Kidney tubule cell (primary cell): ENCODE data around the gene GJA9.
A peak's percentile ranks its signal among the peaks of the same experiment; 100 is the strongest.
"Not testable (repeated sequence)": the region's sequence is repeated elsewhere in the genome, so short reads cannot be mapped to it uniquely, and the experiment has no call there.

Experiments
- DNase-seq: peaks from one replicate; pipeline ENCODE4 v3.0.0-alpha.2; 2018; ENCODE audit warnings: low spot score

GJA9 gene

DNA sequence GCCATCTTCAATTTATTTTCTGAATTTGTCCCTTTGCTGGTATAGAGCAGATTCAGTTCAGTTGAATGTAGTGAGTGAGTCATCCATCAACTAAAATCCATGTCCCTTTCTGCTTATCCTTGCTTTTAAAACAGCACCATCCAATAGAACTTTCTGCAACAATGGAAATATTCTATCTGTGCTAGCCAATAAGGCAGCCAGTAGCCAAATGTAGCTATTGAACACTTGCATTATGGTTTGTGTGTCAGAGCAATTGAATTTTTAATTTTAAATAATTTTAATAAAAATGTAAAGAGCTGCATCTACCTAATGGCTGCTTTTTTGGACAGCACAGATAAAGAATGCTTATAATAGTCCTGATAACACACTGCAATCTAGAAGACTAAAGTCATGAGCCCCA is at the start of gene GJA9:
Gene GJA9, minus strand, starts transcription at position 101 of the 400 bp plus-strand sequence. CDS start 5,489 bp downstream, outside the sequence.
- no peak for DNase-seq

DNA sequence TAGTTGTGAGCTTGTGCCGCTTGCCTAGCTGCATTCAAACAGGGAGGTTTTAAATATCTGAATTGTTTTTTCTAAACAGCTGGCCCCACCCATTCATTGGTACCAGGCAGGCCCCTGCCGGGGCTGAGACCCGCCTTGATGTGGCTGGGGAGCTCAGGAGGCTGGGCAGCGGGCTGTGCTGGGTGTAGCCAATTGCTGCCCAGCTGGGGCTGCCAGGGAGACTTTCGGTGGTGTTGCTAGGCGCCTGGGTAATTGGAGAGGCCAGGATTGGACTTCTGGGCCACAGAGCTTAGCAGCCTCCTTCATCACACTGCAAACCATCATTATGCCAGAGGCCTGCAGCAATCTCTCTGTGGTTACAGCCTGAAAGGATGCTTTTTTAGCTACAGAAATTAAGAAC is 48.1 kb upstream of the GJA9 start:
- DNase-seq, result no peak

DNA sequence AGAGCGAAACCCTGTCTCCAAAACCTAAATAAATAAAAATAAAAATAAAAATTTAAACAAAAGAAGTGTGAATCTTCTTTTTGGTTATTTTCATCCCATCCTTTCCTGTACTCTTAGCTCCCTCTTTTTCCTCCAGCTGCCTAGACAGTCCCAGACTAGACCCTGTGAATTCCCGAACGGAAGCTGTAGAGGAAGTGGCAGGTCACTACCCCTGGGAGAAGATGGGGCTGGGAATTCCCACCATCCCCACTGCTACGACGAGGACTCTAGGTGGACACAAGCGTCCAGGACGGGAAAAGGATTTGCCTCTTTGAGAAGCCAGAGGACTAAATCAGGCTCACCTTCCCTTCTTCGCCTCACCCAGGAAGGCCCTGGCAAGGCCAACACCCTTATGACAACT is 47.7 kb upstream of the GJA9 start:
- no peak for DNase-seq

DNA sequence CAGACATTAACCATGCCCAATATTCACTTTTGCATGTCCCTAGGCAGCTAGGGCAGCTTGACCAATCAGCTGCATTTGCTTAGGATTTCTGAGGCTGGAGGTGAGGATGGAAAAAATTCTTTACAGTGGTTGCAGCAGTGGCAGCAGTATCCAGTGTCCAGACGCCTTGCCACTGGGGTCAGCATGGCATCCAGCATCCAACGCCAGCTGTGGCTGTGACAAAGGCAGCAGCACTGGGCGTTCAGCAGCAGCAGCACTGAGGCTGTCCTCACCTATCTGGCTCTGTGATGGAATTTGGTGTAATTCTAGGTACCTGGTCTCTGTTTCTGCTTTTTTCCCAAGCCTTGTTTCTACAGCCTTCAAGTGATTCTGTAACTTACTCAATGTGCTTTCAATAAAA is 44.7 kb upstream of the GJA9 start:
- no peak for DNase-seq

DNA sequence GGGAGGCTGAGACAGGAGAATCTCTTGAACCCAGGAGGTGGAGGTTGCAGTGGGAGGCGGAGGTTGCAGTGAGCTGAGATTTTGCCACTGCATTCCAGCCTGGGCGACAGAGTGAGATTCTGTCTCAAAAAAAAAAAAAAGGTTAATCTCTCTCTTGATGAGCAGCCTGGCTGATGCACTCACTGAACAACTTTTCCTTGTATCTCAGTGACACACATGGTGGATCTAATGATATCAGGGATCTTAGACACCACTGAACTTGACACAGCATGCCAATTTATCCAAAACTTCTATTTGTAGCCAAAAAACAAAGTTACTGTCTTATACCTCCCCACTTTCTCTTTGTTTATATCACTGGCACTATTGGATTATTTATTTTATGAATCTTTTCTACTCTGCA is 44.0 kb upstream of the GJA9 start:
- DNase-seq, result no peak

DNA sequence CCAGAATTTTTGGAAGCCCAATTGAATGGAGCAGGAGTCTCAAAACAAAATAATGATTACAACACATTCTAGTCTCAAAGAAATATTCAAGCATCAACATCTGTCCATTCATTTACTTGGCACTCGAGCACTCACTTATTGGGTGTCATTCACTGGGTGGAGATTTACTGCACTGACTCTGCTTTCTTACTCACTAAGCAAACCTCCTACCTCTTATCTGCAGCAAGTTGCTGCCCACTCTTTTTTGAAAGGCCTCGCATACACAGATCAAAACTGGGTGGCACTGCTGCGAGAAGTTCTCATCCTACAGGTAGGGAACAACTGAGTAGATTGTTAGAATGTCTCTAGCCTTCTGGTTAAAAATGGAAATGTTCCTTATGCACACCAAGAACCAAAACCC is 42.2 kb upstream of the GJA9 start:
- no peak for DNase-seq

DNA sequence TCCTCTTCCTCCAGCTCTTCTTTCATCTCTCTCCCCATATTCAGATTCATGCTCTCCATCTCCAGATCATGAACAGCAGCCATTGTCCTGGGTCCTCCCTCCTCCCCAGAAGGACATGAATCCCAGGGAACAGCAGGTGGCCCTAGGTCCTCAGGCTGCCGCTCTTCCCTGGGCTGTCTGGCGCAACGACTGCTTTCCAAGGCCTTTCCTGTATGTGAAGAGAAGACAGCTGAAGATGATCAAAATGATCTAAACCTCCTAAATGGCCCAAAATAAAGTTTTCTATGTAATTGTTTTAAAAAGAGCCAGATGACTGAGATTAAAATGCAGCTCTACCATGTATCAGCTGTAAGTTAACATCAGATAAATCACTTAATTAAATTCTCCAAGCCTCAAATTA is 37.7 kb upstream of the GJA9 start:
- no peak for DNase-seq

DNA sequence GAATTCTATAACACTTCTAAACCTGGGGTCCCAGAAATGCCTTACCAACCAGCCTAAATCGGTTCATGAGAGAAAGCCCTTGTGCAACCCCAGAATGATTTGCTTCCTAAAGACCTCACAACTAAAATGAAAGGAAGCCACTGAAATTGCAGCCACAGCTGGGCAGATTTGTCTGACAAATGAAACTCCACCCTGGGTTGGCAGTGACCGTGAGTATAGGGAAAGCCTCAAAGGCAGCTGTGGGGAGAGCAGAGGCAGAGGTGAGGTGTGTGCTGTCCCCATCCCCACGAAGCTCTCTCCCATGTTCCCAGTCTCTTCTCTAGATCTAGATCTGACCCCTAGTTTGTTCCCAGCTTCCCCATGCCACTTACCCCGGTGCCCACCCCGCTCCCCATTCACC is 37.2 kb upstream of the GJA9 start:
- DNase-seq, result no peak

DNA sequence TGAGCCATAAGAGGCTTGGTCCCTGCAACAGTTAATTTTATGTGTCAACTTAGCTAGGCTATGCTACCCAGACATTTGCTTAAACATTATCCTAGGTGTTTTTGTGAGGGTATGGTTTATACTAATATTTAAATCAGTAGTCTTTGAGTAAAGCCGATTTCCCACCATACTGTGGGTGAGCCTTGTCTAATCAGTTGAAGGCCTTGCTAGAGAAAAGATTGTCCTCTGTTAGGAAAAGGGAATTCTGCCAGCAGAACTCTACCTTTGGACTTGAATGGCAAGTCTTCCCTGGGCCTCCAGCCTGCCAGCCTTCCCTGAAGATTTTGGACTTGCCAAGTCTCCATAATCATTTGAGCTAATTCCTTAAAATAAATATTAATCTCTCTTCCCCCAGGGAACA is 36.4 kb upstream of the GJA9 start:
- DNase-seq, result no peak

DNA sequence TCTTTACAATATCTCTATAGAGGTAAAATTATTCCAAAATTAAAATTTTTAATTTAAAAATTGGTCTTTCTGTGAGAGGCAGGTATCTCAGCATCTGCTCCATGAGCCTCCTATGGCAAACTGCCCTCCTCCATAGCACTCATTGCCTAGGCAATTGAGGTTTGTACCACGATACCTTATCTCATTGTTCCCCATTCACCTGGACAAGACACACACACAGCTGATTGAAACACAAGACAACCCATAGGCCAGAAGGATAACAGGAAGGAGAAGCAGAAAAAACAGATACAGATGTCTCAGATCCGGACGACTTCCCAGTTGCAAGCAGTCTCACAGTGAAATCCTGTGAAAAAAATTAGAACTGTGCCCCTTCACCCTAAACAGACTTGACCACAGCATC is 36.0 kb upstream of the GJA9 start:
- DNase-seq, result no peak

DNA sequence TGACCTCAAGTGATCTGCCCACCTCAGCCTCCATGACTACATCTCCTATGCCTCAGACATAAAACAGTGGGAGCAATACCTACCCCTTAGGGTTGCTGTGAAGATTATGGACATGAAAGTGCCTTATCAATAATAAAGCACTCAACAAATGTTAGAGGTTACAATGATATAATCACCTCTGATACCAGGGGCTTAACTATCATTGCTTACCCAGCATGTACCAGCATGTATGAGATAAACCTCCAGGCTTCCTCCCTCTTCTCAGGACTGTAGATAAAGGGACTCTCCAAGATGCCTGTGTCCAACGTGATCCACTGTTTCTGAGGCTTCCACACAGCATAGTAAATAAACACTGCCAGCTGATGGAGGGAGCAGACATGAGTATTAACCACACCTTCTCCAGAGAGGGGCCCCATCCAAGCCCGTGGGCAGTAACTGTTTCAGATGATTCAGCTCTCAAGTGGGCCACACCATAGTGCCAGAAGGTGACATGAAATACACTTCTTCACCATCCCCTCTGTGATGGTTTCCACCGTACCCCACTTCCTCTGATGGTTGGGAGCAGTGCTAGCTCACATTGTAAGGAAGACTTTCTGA is 34.1 kb upstream of the GJA9 start:
- DNase-seq, result no peak

DNA sequence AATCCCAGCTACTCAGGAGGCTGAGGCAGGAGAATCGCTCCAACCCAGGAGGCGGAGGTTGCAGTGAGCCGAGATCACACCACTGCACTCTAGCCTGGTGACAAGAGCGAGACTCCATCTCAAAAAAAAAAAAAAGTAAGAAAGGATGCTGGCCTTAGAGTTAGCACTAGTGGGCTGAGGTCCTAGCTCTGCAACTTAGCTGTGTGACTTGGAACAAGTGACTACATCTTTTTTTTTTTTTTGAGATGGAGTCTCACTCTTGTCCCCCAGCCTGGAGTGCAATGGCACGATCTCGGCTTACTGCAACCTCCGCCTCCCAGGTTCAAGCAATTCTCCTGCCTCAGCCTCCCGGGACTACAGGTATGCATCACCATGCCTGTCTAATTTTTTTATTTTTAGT is 33.5 kb upstream of the GJA9 start:
- DNase-seq, result not testable (repeated sequence)

DNA sequence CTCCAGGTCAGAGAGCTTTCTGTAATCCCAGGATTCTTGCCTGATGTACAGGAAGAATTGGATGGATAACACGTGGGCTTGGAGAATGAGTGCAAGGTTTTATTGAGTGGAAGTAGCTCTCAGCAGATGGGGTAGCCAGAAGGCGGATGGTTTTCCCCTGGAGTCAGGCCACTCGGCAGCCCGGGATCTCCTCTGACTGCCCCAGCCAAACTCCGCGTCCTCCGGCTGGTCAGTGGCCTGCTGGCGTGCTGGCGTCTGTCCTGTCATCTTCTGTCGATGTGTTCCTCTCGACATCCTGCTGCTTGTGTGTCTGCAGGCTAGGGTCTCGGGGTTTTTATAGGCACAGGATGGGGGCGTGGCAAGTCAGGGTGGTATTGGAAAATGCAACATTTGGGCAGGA is 27.4 kb upstream of the GJA9 start:
- no peak for DNase-seq

DNA sequence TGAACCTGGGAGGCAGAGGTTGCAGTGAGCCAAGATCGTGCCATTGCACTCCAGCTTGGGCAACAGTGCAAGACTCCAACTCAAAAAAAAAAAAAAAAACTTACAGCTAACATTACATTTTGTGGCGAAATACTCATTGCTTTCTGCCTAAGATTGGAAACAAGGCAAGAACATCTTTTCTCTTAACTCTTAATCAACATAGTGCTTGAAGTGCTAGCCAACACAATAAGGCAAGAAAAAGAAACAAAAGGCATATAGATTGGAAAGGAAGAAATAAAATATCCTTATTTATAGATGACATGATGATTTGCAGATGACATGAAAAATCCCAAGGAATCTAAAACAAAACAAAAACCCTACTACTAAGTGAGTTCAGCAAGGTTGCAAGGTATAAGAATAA is 24.6 kb upstream of the GJA9 start:
- no peak for DNase-seq

DNA sequence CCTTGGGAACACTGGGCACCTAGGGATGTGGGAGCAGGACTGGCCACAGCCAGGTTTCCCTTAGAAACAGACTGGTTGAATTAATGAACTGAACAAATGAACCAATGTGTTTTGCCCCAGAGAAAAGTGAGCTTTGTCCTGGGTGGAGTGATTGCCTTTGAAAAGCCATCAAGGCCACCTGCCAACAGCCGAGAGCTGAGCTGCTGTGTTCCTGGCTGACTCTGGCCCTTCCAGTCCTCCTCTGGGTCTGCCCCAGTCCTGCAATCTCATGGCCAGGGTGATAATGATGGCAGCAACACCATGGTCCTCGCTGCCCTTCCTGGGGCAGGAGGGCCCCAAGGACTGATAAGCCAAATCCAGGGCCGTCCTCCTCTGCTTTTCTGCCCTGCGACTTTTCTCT is 18.2 kb upstream of the GJA9 start:
- no peak for DNase-seq

DNA sequence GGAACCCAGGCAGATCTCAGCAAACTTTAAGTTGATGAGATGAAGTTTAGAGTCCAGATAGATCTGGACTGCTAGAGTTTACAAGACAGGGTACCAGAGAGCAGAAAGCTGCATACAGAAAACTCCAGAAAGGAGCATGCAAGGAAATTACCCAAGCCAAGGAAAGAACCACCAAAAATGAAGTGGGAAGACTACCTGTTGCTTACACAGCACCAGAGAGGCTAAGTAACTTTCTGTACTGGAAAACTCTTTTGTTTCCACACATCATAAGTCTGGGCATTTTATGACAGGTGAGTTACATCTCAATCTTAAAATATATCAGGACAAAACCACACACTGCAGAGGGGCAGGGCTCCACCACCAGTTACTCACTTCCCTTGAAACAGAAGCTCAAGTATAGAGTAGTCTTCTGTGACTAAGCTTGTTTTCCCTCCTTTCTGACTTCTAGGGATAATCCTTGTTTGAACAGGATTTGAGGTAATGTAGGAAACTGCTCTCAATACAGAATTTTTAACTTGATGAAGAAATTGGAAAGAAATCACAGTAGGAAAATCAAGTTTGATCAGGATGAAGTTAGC is 17.4 kb upstream of the GJA9 start:
- peak; percentile 26 for DNase-seq

DNA sequence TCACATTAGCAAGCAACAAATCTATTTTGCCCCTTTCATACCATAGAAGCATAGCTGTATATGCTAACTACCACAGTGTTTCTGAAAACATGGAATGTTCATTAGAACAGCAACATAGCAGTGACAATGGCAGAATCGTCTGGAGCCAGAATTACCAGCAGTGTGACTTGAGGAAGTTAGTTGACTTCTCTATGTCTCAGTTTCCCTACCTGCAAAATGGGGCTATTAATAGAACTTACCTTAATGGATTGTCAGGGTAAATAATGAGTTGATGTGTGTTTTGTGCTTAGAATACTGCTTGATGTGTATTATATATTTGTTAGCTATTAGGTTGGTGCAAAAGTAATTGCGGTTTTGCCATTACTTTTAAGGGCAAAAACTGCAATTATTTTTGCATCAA is 14.8 kb upstream of the GJA9 start:
- no peak for DNase-seq

DNA sequence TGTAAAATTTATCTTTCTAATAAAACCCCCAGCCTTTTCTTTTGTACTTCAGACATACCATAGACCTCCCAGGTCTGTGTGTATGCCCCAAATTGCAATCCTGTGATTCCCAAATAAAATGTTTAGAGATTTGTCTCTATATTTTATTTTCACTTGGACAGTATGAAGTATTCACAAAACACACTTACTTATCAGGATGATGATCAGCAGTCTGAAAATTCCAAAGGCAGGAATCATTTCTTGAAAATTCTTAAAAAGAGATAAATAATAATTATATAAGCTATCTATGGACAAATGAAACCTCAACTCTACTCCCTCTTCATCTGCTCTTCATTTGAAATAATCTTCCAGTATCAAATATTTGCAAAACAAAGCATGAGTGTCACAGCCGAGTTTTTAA is 11.6 kb upstream of the GJA9 start:
- DNase-seq, result no peak

DNA sequence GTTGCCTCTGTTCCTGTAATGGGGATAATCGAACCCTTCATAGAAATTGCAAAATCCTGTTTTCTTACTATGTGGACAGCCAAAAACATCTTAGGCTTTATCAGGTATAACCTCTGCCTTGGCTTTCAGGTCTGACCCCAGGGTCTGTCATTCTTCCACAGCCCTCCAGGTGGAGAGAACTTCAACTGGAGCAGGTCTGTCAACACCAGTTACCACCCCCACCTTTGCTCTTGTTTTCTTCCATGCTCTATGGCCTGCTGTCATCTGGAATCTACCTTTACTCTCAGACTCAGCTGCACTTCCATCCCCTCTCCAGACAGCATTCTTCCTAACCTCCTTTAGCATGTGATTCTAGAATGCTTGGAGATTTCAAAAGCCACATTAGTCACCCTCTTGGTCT is 10.4 kb upstream of the GJA9 start:
- DNase-seq, result peak; percentile 19

DNA sequence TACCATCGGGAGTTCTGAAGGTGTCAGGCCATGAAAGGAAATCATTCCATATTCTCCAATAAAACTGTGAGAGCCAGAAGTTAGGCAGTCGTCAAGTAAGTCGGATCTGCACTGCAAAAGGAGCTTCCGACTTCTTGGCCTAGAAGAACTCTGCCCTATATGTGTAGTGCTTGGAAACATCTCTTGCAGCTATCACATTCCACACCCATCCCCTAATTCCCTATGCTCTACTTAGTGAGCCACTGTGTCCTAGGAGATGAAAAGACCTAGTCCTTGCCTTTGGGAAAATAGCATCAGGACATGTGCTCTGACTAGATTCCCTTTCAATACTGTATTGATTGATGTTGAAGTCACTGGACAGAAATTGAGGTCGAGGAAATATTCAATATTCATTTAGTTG is 8.2 kb upstream of the GJA9 start:
- DNase-seq, result no peak

DNA sequence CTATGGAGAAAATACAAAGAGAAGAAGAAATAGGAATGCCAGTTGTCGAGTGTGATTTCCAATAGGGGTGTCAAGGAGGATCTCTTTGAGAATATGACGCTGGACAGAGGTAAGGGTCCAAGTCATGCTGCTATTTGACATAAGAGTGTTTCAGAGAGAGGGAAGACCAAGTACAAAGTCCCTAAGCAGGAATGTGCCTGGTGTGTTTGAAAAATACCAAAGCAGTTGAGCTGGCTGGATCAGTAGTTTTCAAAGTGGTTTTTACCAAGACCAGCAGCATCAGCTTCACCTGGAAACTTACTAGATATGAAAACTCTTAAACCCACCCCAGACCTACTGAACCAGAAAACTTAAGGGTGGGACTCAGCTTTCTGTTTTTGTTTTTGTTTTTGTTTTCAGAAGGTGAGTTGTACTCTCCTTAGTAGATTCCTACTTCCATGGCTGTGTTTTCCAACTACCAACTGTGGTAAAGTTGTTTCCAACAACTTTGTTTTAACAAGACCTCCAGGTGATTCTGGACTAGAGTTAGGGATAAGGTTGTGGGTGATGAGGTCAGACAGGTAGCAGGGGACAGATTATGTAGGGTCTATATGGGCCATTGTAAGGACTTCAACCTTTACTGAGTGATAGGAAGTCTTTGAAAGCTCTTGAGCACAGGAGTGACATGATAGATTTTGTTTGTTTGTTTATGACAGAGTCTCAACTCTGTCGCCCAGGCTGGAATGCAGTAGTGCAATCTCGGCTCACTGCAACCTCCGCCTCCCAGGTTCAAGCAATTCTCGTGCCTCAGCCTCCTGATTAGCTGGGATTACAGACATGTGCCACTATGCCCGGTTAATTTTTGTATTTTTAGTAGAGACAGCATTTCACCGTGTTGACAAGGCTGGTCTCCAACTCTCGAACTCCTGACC is 7.3 kb upstream of the GJA9 start:
- no peak for DNase-seq

DNA sequence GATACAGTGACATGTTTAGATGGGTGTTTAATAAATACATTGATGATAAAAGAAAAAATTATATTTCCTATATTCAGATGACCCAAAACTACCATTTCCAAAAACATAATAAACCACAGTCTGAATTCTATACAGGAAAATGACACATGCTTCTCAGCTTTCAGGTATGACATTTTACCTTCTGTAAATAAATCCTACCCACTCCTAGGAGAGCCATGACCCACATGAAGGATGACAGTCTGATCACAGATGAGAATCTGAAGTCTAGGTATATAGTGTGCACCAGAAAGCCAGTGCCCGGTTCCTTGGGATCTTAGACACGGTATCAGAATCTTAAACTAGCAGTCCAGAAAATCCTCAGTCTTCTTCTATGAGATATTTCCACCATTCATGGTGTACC is 3.7 kb upstream of the GJA9 start:
- no peak for DNase-seq

DNA sequence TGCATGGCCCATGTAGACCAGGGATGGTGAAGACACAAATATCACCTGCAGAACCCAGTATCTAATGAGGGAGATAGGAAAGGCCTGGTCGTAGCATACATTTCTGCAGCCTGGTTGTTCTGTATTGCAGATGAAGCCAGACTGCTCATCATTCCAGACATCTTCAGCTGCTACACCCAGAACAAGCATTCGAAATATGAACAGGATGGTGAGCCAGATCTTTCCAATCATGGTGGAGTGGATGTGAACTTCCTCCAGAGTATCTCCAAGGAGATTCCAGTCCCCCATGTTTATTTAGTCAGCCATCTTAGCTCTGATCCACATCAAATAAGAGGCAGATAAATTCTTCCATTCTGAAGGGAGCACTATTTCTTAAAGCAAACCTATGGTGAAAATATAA is 5.6 kb downstream of the GJA9 start:
- DNase-seq, result no peak
